Psoas muscle (tissue), 8 donors: ENCODE measurements around the gene NRF1. TPM values are rescaled to one million over a fixed set of nuclear protein-coding genes. Genes with fewer than 3 reads are reported as not detected.

Source experiments
- ATAC-seq, 4 donors: fragments of 200-7000 bp; cut with Tn5 transposase; one replicate each; pipeline ENCODE4 v1.9.1; 2020; ENCODE audit warnings: moderate library complexity in 3 of 4, mild to moderate bottlenecking in 2 of 4
- DNase-seq, 2 donors: peaks; one replicate each; pipeline ENCODE4 v3.0.0-alpha.2; 2020
- H3K27ac ChIP-seq: fragments of 200-600 bp; one replicate; pipeline ENCODE4 v1.8.0; 2022
- H3K27me3 ChIP-seq, 3 donors: fragments of 200-600 bp in 1 of 3; one replicate each; pipeline versions ENCODE4 v1.6.1 to v1.8.0; 2013 to 2022; ENCODE audit warnings: low read length in 2 of 3, mild to moderate bottlenecking in 2 of 3, moderate library complexity in 1 of 3; ENCODE audit not compliant: insufficient read depth in 3 of 3
- H3K36me3 ChIP-seq, 2 donors: fragments of 200-600 bp in 1 of 2; one replicate each; pipeline versions ENCODE4 v1.6.1 to v1.8.0; 2013 to 2022; ENCODE audit warnings: low read depth in 1 of 2, mild to moderate bottlenecking in 1 of 2, moderate library complexity in 1 of 2; ENCODE audit not compliant: insufficient read depth in 1 of 2
- H3K4me1 ChIP-seq: fragments of 200-600 bp; one replicate; pipeline ENCODE4 v1.8.0; 2022
- H3K4me3 ChIP-seq: fragments of 200-600 bp; one replicate; pipeline ENCODE4 v1.8.0; 2022; ENCODE audit warnings: mild to moderate bottlenecking
- H3K9me3 ChIP-seq: fragments of 200-600 bp; one replicate; pipeline ENCODE4 v1.8.0; 2022
- CTCF ChIP-seq: fragments of 200-600 bp; IDR thresholded peaks from one replicate; pipeline ENCODE4 v1.8.0; 2022; ENCODE audit warnings: antibody characterized with exemption
- WGBS, 3 donors: extraction: QIAGEN DNeasy Blood & Tissue Kit; methylation state at CpG; one replicate each; pipeline versions ENCODE4 v1.1.6 to v1.1.7; 2013; 5-methylcytosine and 5-hydroxymethylcytosine counted together
- intact Hi-C, 2 donors: fragments of 100-400 bp; cut with DNase I; formaldehyde crosslinking; loops; one replicate each; pipeline versions ENCODE4 v1.11.0 to v1.14.2; 2022
- polyA plus RNA-seq, 3 donors: library from polyadenylated mRNA; stranded (reverse); fragments of 200-250 nt; gene quantifications; one replicate each; pipeline ENCODE4 v1.2.3, GENCODE V29; 2013
- total RNA-seq, 4 donors: library from RNA; stranded (reverse); fragmentation: NEBNext Ultra II Directional in 2 of 4; extraction: Animal tissue kit (Norgen Biotek cat#: 25700) in 2 of 4; gene quantifications; one replicate each; pipeline versions ENCODE4 v1.2.1 to v1.2.4, GENCODE V29; 2021 to 2023
- donor health status: healthy with polysubstance abuse.
- donor health status: DM: no; HTN: no; CAD: no; lungs with moderate emphysema.
- donor health status: Bipolar disorder and iron deficiency.
- donor health status: healthy.
- donor health status: DM: yes; HTN: yes; CAD: no.
- donor health status: DM: no; HTN: no; CAD: no.
- donor health status: DM: no; HTN: no; CAD: no.
- donor health status: DM: yes; HTN: yes; CAD: no.

Gene NRF1
- total and polyA plus RNA-seq, 7 donors: 4.4 to 13.7 (median 10.0) TPM

GRCh38 chr7:129739427-129739826 is 127.9 kb downstream of the NRF1 start:
- DNase-seq (peak; percentile 25 to 69), ATAC-seq (peak; percentile 88 to 92 (median 90))
- 14 to 15% (median 14%) methylated on average over 4 of the region's 4 CpGs for WGBS, 3 donors
- Histone ChIP-seq H3K4me3 (no peak overlapping the region), H3K4me1 (peaks cover 42% of the 10 kb centered on the region), H3K36me3 (peaks cover 3 to 12% of the 10 kb centered on the region in 2 donors), H3K9me3 (no peaks in the 10 kb centered on the region), H3K27me3 (no peaks in the 10 kb centered on the region), H3K27ac (peak overlapping the region; percentile 86)
- intact Hi-C loops: loop anchor here in 1 of 2 donors (10.0 kb wide), 1 partner anchor 85 kb away; no protein-coding TSS in a partner anchor
- TF ChIP-seq CTCF: no peak

GRCh38 chr7:129740574-129741410 is 129.3 kb downstream of the NRF1 start:
- Histone ChIP-seq H3K27me3 (no peaks in the 10 kb centered on the region), H3K36me3 (peaks cover 3 to 4% of the 10 kb centered on the region in 2 donors), H3K27ac (peak overlapping the region; percentile 86), H3K4me1 (peaks cover 38% of the 10 kb centered on the region), H3K9me3 (no peaks in the 10 kb centered on the region), H3K4me3 (no peak overlapping the region)
- intact Hi-C loops: loop anchor here in 1 of 2 donors (5.0 to 10.0 kb wide), 3 partner anchors 57 to 264 kb away; no protein-coding TSS in a partner anchor
- 37 to 53% (median 41%) methylated on average over 10 of the region's 10 CpGs for WGBS, 3 donors
- ATAC-seq (peak; percentile 77 to 87 (median 84)), DNase-seq (peak; percentile 43 to 75)
- no peak for TF ChIP-seq CTCF

- WGBS, 3 donors: 14 to 21% (median 21%) methylated on average over 2 of the region's 2 CpGs
- Histone ChIP-seq H3K27me3 (no peaks in the 10 kb centered on the region), H3K36me3 (peaks cover 3 to 7% of the 10 kb centered on the region in 2 donors), H3K9me3 (no peaks in the 10 kb centered on the region), H3K4me1 (peaks cover 38% of the 10 kb centered on the region), H3K27ac (peak overlapping the region; percentile 86), H3K4me3 (no peak overlapping the region)
- intact Hi-C loops: loop anchor here in 1 of 2 donors (5.0 to 10.0 kb wide), 3 partner anchors 56 to 263 kb away; no protein-coding TSS in a partner anchor
- no peak for TF ChIP-seq CTCF
- ATAC-seq: peak; percentile 21 to 57 (median 30)
- DNase-seq: no peak
These were observed 130.3 kb downstream of the NRF1 start for GRCh38 chr7:129741743-129742213.

GRCh38 chr7:129742256-129742655 is 130.7 kb downstream of the NRF1 start:
- H3K27me3 ChIP-seq: no peaks in the 10 kb centered on the region
- peak overlapping the region; percentile 86 for H3K27ac ChIP-seq
- DNase-seq: no peak
- TF ChIP-seq CTCF: no peak
- intact Hi-C loops: loop anchor here in 1 of 2 donors (5.0 to 10.0 kb wide), 3 partner anchors 55 to 263 kb away; no protein-coding TSS in a partner anchor
- H3K9me3 ChIP-seq: no peaks in the 10 kb centered on the region
- no peak overlapping the region for H3K4me3 ChIP-seq
- peaks cover 38% of the 10 kb centered on the region for H3K4me1 ChIP-seq
- peaks cover 1 to 12% of the 10 kb centered on the region in 2 donors for H3K36me3 ChIP-seq
- no peak for ATAC-seq
- WGBS, 3 donors: 83 to 95% (median 86%) methylated on average over 5 of the region's 5 CpGs
